Stimulated activated CD4-positive, alpha-beta T cell treated with anti-CD3 and anti-CD28 coated beads, TNF-alpha, amount 100 ng/mL, for 4 hours (primary cell): ENCODE data around the gene LTBP3.
A peak's percentile ranks its signal among the peaks of the same experiment; 100 is the strongest.

ENCODE experiments used
- DNase-seq, 3 experiments: peaks; one replicate each; pipeline ENCODE4 v3.0.0-alpha.2; 2020; ENCODE audit warnings: low read depth in 3 of 3

The LTBP3 gene

GRCh38 chr11:65506772-65507505 is 51.2 kb downstream of the LTBP3 start:
- DNase-seq, result no peak

- DNase-seq, result no peak
Observed at GRCh38 chr11:65506290-65506771, 51.8 kb downstream of the LTBP3 start.

DNA sequence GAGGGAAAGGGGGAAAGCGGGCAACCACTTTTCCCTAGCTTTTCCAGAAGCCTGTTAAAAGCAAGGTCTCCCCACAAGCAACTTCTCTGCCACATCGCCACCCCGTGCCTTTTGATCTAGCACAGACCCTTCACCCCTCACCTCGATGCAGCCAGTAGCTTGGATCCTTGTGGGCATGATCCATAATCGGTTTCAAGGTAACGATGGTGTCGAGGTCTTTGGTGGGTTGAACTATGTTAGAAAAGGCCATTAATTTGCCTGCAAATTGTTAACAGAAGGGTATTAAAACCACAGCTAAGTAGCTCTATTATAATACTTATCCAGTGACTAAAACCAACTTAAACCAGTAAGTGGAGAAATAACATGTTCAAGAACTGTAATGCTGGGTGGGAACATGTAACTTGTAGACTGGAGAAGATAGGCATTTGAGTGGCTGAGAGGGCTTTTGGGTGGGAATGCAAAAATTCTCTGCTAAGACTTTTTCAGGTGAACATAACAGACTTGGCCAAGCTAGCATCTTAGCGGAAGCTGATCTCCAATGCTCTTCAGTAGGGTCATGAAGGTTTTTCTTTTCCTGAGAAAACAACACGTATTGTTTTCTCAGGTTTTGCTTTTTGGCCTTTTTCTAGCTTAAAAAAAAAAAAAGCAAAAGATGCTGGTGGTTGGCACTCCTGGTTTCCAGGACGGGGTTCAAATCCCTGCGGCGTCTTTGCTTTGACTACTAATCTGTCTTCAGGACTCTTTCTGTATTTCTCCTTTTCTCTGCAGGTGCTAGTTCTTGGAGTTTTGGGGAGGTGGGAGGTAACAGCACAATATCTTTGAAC is 52.5 kb downstream of the LTBP3 start:
- DNase-seq, result no peak

GRCh38 chr11:65504674-65505465 is 53.3 kb downstream of the LTBP3 start:
- no peak for DNase-seq

DNA sequence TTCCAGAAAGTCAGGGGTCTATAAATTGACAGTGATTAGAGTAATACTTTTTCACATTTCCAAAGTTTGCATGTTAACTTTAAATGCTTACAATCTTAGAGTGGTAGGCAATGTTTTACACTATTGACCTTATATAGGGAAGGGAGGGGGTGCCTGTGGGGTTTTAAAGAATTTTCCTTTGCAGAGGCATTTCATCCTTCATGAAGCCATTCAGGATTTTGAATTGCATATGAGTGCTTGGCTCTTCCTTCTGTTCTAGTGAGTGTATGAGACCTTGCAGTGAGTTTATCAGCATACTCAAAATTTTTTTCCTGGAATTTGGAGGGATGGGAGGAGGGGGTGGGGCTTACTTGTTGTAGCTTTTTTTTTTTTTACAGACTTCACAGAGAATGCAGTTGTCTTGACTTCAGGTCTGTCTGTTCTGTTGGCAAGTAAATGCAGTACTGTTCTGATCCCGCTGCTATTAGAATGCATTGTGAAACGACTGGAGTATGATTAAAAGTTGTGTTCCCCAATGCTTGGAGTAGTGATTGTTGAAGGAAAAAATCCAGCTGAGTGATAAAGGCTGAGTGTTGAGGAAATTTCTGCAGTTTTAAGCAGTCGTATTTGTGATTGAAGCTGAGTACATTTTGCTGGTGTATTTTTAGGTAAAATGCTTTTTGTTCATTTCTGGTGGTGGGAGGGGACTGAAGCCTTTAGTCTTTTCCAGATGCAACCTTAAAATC is 54.0 kb downstream of the LTBP3 start:
- no peak for DNase-seq

DNA sequence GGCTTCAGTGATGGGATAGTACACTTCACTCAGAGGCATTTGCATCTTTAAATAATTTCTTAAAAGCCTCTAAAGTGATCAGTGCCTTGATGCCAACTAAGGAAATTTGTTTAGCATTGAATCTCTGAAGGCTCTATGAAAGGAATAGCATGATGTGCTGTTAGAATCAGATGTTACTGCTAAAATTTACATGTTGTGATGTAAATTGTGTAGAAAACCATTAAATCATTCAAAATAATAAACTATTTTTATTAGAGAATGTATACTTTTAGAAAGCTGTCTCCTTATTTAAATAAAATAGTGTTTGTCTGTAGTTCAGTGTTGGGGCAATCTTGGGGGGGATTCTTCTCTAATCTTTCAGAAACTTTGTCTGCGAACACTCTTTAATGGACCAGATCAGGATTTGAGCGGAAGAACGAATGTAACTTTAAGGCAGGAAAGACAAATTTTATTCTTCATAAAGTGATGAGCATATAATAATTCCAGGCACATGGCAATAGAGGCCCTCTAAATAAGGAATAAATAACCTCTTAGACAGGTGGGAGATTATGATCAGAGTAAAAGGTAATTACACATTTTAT is 54.7 kb downstream of the LTBP3 start:
- no peak for DNase-seq

DNA sequence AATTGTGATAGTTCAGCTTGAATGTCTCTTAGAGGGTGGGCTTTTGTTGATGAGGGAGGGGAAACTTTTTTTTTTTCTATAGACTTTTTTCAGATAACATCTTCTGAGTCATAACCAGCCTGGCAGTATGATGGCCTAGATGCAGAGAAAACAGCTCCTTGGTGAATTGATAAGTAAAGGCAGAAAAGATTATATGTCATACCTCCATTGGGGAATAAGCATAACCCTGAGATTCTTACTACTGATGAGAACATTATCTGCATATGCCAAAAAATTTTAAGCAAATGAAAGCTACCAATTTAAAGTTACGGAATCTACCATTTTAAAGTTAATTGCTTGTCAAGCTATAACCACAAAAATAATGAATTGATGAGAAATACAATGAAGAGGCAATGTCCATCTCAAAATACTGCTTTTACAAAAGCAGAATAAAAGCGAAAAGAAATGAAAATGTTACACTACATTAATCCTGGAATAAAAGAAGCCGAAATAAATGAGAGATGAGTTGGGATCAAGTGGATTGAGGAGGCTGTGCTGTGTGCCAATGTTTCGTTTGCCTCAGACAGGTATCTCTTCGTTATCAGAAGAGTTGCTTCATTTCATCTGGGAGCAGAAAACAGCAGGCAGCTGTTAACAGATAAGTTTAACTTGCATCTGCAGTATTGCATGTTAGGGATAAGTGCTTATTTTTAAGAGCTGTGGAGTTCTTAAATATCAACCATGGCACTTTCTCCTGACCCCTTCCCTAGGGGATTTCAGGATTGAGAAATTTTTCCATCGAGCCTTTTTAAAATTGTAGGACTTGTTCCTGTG is 55.4 kb downstream of the LTBP3 start:
- DNase-seq, result no peak

- no peak for DNase-seq
Observed at GRCh38 chr11:65502274-65502554, 55.9 kb downstream of the LTBP3 start.

- DNase-seq, result no peak
Observed at GRCh38 chr11:65501472-65502273, 56.5 kb downstream of the LTBP3 start.

DNA sequence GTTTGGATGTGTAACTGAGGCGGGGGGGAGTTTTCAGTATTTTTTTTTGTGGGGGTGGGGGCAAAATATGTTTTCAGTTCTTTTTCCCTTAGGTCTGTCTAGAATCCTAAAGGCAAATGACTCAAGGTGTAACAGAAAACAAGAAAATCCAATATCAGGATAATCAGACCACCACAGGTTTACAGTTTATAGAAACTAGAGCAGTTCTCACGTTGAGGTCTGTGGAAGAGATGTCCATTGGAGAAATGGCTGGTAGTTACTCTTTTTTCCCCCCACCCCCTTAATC is 57.0 kb downstream of the LTBP3 start:
- DNase-seq, result no peak

DNA sequence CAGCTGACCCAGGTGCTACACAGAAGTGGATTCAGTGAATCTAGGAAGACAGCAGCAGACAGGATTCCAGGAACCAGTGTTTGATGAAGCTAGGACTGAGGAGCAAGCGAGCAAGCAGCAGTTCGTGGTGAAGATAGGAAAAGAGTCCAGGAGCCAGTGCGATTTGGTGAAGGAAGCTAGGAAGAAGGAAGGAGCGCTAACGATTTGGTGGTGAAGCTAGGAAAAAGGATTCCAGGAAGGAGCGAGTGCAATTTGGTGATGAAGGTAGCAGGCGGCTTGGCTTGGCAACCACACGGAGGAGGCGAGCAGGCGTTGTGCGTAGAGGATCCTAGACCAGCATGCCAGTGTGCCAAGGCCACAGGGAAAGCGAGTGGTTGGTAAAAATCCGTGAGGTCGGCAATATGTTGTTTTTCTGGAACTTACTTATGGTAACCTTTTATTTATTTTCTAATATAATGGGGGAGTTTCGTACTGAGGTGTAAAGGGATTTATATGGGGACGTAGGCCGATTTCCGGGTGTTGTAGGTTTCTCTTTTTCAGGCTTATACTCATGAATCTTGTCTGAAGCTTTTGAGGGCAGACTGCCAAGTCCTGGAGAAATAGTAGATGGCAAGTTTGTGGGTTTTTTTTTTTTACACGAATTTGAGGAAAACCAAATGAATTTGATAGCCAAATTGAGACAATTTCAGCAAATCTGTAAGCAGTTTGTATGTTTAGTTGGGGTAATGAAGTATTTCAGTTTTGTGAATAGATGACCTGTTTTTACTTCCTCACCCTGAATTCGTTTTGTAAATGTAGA is 57.6 kb downstream of the LTBP3 start:
- no peak for DNase-seq

- DNase-seq, result no peak
Observed at GRCh38 chr11:65499713-65500386, 58.3 kb downstream of the LTBP3 start.

GRCh38 chr11:65498977-65499712 is 59.0 kb downstream of the LTBP3 start, which contains the start of gene MALAT1:
Gene MALAT1 (plus strand): TSS chr11:65499045.
- DNase-seq, result peak; percentile 81 to 95 (median 86)

- DNase-seq, result no peak
Observed at GRCh38 chr11:65498727-65498976, 59.5 kb downstream of the LTBP3 start.

DNA sequence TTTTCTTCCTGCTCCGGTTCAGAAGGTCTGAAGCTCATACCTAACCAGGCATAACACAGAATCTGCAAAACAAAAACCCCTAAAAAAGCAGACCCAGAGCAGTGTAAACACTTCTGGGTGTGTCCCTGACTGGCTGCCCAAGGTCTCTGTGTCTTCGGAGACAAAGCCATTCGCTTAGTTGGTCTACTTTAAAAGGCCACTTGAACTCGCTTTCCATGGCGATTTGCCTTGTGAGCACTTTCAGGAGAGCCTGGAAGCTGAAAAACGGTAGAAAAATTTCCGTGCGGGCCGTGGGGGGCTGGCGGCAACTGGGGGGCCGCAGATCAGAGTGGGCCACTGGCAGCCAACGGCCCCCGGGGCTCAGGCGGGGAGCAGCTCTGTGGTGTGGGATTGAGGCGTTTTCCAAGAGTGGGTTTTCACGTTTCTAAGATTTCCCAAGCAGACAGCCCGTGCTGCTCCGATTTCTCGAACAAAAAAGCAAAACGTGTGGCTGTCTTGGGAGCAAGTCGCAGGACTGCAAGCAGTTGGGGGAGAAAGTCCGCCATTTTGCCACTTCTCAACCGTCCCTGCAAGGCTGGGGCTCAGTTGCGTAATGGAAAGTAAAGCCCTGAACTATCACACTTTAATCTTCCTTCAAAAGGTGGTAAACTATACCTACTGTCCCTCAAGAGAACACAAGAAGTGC is 60.0 kb downstream of the LTBP3 start:
- DNase-seq, result peak in 2 of 3 experiments; percentile 29 to 43

DNA sequence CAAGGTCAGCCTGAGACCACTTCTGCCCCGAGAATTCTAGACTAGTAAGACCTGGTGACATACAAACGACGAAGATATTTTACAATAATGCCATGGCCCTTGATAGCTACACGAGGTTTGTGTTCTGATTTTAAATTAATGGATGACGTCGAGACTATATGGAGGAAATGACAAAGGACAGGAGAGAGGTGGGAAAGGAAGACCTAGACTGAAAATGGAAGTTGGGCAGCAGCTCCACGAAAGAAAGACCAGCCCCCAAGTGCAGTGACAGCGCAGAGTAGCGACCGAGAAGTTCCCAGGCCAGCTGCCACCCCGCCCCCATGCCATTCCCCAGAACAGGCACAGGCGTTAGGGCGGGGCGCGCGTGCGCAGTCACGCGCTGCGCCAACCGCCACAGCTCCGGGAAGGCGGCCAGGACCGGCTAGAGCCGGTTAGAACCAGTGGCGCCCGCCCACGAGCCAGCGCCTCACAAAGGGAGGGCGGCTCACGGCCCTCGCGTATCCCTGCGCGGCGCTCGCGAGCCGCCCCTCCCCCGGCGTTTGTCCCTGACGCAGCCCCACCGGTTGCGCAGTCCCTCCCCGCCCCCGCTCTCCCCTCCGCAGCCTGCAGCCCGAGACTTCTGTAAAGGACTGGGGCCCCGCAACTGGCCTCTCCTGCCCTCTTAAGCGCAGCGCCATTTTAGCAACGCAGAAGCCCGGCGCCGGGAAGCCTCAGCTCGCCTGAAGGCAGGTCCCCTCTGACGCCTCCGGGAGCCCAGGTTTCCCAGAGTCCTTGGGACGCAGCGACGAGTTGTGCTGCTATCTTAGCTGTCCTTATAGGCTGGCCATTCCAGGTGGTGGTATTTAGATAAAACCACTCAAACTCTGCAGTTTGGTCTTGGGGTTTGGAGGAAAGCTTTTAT is 60.8 kb downstream of the LTBP3 start:
- peak; percentile 97 to 98 (median 97) for DNase-seq
